ENCODE results near the gene PIK3C2B.

The PIK3C2B gene

GRCh38 chr1:204462229-204462561 lies 32.4 kb downstream of the PIK3C2B start:
- Histone ChIP-seq H3K4me2 (ENCODE audit: low read depth, low read length, poor library complexity, severe bottlenecking) (peak overlapping the region; percentile 70), H3K4me3 (ENCODE audit: low read length, poor library complexity, severe bottlenecking) (peak overlapping the region; percentile 38), H3K36me3 (ENCODE audit: insufficient read depth, low read length) (peaks cover 24% of the 10 kb centered on the region; the same call in 1 of the 2 replicates), H3F3A (ENCODE audit: low read depth) (peaks cover 17% of the 10 kb centered on the region), H3K27me3 (ENCODE audit: insufficient read depth, low read length, poor library complexity, severe bottlenecking) (no peaks in the 10 kb centered on the region), H4K20me1 (ENCODE audit: insufficient read depth, low read length, poor library complexity, severe bottlenecking) (no peaks in the 10 kb centered on the region), H3K79me2 (ENCODE audit: insufficient read depth, low read length) (peaks cover 8% of the 10 kb centered on the region; the same call in 1 of the 2 replicates), H3K4me1 (ENCODE audit: insufficient read depth, low read length, poor library complexity, severe bottlenecking) (peaks cover 82% of the 10 kb centered on the region), H3K9me3 (ENCODE audit: insufficient read depth, low read depth, low read length) (no peaks in the 10 kb centered on the region), H3K9ac (ENCODE audit: low read depth, low read length, poor library complexity, severe bottlenecking) (peak overlapping the region; percentile 72), H2AFZ (ENCODE audit: low read length) (no peak overlapping the region), H3K9me2 (replicated peaks; ENCODE audit: low read depth, low read length) (no peaks in the 10 kb centered on the region)
- TF ChIP-seq, protein P1, sequence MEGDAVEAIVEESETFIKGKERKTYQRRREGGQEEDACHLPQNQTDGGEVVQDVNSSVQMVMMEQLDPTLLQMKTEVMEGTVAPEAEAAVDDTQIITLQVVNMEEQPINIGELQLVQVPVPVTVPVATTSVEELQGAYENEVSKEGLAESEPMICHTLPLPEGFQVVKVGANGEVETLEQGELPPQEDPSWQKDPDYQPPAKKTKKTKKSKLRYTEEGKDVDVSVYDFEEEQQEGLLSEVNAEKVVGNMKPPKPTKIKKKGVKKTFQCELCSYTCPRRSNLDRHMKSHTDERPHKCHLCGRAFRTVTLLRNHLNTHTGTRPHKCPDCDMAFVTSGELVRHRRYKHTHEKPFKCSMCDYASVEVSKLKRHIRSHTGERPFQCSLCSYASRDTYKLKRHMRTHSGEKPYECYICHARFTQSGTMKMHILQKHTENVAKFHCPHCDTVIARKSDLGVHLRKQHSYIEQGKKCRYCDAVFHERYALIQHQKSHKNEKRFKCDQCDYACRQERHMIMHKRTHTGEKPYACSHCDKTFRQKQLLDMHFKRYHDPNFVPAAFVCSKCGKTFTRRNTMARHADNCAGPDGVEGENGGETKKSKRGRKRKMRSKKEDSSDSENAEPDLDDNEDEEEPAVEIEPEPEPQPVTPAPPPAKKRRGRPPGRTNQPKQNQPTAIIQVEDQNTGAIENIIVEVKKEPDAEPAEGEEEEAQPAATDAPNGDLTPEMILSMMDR (conservative IDR thresholded peaks at IDR 0.05; ENCODE audit: low read length) = no peak
- no peak for TF ChIP-seq EZH2phosphoT487 (IDR thresholded peaks at IDR 0.05; ENCODE audit: borderline replicate concordance)

- Histone ChIP-seq H3K4me3 (ENCODE audit: low read length, poor library complexity, severe bottlenecking) (peak overlapping the region; percentile 54), H3K36me3 (ENCODE audit: insufficient read depth, low read length) (peaks cover 27% of the 10 kb centered on the region; the same call in 1 of the 2 replicates), H3F3A (ENCODE audit: low read depth) (peaks cover 17% of the 10 kb centered on the region), H3K27me3 (ENCODE audit: insufficient read depth, low read length, poor library complexity, severe bottlenecking) (no peaks in the 10 kb centered on the region), H3K9me3 (ENCODE audit: insufficient read depth, low read depth, low read length) (no peaks in the 10 kb centered on the region), H2AFZ (ENCODE audit: low read length) (no peak overlapping the region), H3K9ac (ENCODE audit: low read depth, low read length, poor library complexity, severe bottlenecking) (peak overlapping the region; percentile 72), H3K4me1 (ENCODE audit: insufficient read depth, low read length, poor library complexity, severe bottlenecking) (peaks cover 76% of the 10 kb centered on the region), H3K9me2 (replicated peaks; ENCODE audit: low read depth, low read length) (no peaks in the 10 kb centered on the region), H3K79me2 (ENCODE audit: insufficient read depth, low read length) (peaks cover 8% of the 10 kb centered on the region; the same call in 1 of the 2 replicates), H4K20me1 (ENCODE audit: insufficient read depth, low read length, poor library complexity, severe bottlenecking) (no peaks in the 10 kb centered on the region), H3K4me2 (ENCODE audit: low read depth, low read length, poor library complexity, severe bottlenecking) (peak overlapping the region; percentile 70)
- TF ChIP-seq EZH2phosphoT487 (IDR thresholded peaks at IDR 0.05; ENCODE audit: borderline replicate concordance) = no peak
- TF ChIP-seq, protein P1 (conservative IDR thresholded peaks at IDR 0.05; ENCODE audit: low read length) = no peak
These were observed 33.0 kb downstream of the PIK3C2B start for GRCh38 chr1:204461331-204462228.

- H3K9me2 ChIP-seq (replicated peaks; ENCODE audit: low read depth, low read length) = no peaks in the 10 kb centered on the region
- no peaks in the 10 kb centered on the region for H3K9me3 ChIP-seq (ENCODE audit: insufficient read depth, low read depth, low read length)
- no peak for TF ChIP-seq EZH2phosphoT487 (IDR thresholded peaks at IDR 0.05; ENCODE audit: borderline replicate concordance)
- TF ChIP-seq, protein P1 (conservative IDR thresholded peaks at IDR 0.05; ENCODE audit: low read length) = no peak
- peak overlapping the region; percentile 69 for H3K9ac ChIP-seq (ENCODE audit: low read depth, low read length, poor library complexity, severe bottlenecking)
- peaks cover 6% of the 10 kb centered on the region; the same call in 1 of the 2 replicates for H3K79me2 ChIP-seq (ENCODE audit: insufficient read depth, low read length)
- peaks cover 17% of the 10 kb centered on the region for H3F3A ChIP-seq (ENCODE audit: low read depth)
- H3K36me3 ChIP-seq (ENCODE audit: insufficient read depth, low read length) = peaks cover 36% of the 10 kb centered on the region; the same call in 1 of the 2 replicates
- H2AFZ ChIP-seq (ENCODE audit: low read length) = no peak overlapping the region
- H4K20me1 ChIP-seq (ENCODE audit: insufficient read depth, low read length, poor library complexity, severe bottlenecking) = no peaks in the 10 kb centered on the region
- H3K4me2 ChIP-seq (ENCODE audit: low read depth, low read length, poor library complexity, severe bottlenecking) = peak overlapping the region; percentile 70
- H3K4me1 ChIP-seq (ENCODE audit: insufficient read depth, low read length, poor library complexity, severe bottlenecking) = peaks cover 64% of the 10 kb centered on the region
- H3K27me3 ChIP-seq (ENCODE audit: insufficient read depth, low read length, poor library complexity, severe bottlenecking) = no peaks in the 10 kb centered on the region
- peak overlapping the region; percentile 54 for H3K4me3 ChIP-seq (ENCODE audit: low read length, poor library complexity, severe bottlenecking)
These were observed 34.3 kb downstream of the PIK3C2B start for GRCh38 chr1:204460346-204460745.
